Thyroid gland (tissue), 4 donors: ENCODE data around the gene THAP7.

Experiments used
- CTCF ChIP-seq, 6 experiments: fragments of 200-600 bp in 3 of 6; fragments of 450-650 bp in 3 of 6; sonication (generic) in 3 of 6; IDR thresholded peaks; one replicate each; pipeline ENCODE4 v1.5.1; 2016 to 2019; ENCODE audit warnings: antibody characterized with exemption in 6 of 6, mild to moderate bottlenecking in 2 of 6, inconsistent platforms in 1 of 6, moderate library complexity in 1 of 6
- POLR2A ChIP-seq, 2 donors: fragments of 450-650 bp; IDR thresholded peaks; one replicate each; pipeline ENCODE4 v1.6.1; 2017; ENCODE audit warnings: antibody characterized with exemption in 2 of 2, mild to moderate bottlenecking in 2 of 2, moderate library complexity in 1 of 2

DNA sequence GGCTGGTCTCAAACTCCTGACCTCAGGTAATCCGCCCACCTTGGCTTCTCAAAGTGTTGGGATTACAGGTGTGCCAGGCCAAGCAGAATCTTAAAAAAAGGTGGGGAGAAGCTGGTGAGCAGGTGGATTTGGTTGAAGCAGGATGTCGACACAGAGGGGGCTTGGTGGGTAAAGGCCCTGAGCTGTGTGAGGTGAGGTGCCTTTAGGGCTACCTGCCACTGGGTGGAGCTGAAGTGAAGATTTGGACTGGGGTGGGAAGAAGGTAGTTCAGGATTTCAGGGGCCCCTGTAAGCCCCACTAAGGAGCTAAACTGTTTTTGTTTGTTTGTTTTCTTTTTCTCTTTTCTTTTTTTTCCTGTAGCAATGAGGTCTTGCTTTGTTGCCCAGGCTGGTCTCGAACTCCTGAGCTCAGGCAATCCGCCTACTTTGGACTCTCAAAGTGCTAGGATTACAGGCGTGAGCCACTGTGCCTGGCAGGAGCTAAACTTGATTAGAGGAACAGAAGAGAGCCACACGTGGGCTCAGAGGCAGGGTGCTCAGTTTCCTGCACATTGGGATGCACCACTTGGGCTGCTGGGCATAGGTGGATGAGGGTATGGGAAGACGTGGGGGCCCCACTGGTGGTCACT, 19.0 kb upstream of the THAP7 start:
- TF ChIP-seq CTCF (IDR thresholded peaks at IDR 0.05): no peak
- TF ChIP-seq POLR2A (IDR thresholded peaks at IDR 0.05): no peak
